CD4-positive, alpha-beta T cell treated with Interleukin-15 for 1 hour (primary cell): ENCODE results near the gene HS3ST5.
"Not testable (repeated sequence)": the region's sequence is repeated elsewhere in the genome, so short reads cannot be mapped to it uniquely, and the experiment has no call there.

Experiments
- DNase-seq: peaks from one replicate; pipeline ENCODE4 v3.0.0-alpha.2; 2020

Gene HS3ST5

DNA sequence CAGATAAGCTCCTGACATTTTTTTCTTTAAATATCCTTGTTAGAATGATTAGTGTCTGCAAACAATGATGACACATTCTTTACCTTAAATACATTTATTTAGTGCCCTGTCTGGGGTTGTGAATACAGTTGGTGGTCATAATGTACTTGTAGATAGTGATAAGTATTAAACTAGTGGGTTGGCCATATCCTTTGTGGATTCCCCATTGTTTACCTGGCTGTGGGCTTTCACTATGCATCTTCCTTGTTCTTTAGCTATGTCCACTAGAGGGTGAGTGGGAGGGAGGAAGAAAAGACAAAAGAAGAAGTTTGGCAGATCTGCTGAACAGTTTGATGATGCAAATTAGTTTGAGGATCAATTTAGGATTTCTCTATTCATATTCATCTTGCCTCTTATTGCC, 15.7 kb downstream of the HS3ST5 start:
- DNase-seq, result no peak

DNA sequence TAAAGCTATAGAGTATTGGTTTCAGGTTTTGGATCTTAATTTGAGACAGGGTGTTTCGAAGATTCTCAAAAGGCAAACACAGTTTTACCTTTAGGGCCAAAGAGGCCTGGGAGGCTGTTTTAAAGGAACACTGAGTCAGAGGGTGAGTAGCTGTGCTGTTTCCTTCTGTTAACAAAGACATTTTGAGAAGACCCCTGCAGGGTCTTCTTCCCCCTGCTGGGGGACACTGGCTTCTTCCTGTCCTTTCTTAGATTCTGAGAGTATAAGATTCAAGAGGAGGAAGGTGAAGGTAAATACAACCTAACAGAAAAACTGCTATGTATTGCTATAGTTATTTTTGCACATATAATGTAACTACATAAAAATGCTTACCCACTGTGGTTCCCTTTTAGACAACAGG, 19.0 kb downstream of the HS3ST5 start:
- DNase-seq, result no peak

DNA sequence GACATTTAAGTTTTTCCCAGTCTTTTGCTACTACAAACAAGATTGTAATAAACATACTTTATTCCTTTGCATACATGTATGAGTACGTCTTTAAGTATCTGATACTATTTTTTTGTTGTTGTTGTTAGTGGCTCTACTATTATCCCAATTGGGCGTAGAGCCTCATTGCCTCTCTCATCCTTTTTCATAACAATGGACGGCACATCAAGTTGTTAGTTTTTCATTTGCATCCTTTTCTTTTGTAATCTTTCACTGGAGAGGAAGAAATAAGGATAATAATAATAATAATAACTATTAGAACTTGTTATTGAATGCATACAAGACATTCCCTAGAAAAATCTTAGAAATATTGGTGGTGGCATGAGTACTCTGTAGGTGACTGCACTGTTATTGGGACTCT, 23.1 kb downstream of the HS3ST5 start:
- DNase-seq, result no peak

DNA sequence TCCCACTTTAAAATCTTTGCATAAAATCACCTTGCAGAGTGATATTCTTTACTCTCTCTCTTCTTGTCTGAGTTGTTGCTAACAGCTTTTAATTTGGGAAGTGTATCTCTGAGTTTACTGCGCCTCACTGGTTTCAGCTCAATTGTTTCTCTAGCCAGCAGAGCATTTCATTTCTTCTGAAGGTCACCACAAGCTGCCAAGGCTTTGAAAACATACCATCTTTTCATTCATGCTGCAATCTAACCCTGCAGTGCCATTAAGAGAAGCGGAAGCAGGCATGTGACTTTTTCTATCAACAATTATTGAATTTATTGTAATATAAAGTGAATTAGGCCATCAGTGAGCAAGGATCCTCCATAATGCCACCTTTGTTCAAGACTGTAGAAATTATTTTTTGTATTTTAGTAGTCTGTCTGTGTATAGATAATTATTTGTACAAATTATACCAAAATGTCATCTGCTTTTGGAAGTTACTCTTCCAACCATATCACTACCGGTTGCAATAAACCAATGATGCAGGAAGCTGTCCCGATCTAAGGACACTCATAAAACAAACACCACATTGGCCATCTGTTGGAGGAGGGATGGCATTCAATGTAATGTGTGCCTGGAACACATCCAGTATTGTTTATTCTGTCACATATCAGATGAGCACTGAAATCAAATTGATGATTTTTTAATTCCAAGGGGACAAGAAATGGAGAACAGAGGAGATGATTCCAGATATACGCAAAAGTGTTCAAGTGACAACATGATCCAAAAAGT, 26.8 kb downstream of the HS3ST5 start:
- DNase-seq, result no peak

DNA sequence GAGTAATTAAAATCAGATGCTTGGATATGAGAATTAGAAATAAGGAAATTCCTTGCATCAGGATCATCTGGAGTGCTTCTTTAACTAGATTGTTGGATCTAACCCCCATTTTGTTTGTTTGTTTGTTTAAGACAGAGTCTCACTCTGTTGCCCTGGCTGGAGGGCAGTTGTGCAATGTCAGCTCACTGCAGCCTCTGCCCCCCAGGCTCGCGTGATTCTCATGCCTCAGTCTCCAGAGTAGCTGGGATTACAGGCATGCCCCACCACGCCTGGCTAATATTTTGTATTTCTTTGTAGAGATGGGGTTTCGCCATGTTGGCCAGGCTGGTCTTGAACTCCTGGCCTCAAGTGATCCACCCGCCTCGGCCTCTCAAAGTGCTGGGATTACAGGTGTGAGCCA, 29.0 kb downstream of the HS3ST5 start:
- DNase-seq, result not testable (repeated sequence)

DNA sequence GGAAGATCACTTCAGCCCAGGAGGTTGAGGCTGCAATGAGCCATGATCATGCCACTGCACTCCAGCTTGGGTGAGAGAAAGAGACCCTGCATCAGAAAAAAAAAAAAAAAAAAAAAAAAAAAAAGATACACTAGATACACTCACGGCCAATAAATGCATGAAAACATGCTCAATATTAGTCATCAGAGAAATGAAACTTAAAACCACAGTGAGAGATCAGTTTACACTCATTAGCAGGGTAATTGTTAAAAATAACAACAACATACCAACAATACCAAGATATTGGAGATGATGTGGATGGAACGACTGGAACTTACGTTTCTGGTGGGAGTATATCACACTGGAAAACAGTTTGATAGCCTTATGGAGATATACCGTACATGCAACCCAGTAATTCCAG, 29.9 kb downstream of the HS3ST5 start:
- no peak for DNase-seq

DNA sequence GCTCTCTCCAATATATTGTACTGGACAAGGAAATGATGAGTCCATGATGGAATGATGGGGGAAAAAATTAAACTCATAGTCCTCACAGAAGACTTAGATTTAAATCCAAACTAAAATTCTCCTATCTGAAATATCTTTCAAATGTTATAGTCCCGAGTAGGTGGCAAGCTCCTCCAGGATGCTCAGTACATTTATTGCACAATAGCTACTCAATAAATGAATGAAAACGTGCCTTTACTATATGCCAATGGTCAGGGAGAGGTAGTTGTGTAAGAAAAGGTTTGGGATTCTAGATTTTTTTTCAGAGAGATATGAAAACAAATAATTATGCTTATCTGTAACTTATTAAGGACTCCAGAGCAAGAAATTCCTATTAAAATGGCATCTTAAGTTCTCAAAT, 32.8 kb downstream of the HS3ST5 start:
- no peak for DNase-seq

DNA sequence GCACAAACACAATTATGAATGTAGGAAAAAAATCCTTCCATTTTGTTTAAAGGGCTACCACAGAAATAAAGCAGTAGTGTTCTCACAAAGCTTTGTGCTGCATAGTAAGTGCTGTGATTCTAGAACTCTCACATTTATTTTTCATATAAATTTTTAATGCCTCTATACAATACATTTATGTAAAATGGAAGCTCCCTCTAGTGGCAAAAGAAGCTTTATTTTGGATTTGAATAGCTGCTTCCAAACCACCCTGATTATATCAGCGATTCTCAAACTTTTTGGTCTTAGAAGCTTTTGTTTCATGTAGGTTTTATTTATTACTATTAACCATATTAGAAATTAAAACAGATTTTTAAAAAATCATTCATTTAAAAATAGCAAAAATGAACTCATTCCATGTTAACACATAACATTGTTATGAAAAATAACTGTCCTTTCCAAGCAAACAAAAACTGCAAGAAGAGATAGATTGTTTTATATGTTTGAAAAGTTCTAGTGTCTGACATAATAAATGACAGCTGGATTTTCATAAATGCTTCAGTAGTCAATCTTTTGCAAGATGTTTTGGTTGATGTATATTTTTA, 38.4 kb downstream of the HS3ST5 start:
- no peak for DNase-seq

DNA sequence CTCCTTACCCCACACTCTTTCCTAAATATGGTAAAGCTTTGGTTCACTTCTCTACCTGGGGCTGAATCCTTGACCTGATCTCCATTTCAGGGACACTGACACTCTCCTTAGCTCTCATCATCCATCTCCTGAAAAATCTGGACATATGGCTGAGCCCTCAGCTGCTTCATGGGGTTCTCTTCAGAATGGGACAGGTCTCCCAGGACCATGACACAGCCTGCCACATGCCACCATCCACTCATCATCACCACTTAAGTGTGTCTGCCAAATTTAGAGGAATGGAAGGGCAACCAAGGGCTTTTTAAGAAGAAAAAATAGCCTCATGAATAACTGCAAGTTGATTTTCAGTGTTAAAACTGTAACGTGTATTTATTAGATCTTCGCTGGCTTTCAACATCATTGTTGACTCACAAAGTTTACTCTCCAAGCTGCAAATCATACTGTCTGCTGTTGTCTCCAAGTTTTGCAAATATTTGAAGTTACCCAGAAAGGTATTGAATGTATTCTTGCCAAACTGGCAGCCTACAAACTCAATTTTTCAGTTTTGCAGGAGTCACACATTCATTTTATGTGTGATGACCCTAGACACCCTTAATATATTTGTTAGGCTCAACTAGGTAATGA, 41.1 kb downstream of the HS3ST5 start:
- DNase-seq, result no peak

DNA sequence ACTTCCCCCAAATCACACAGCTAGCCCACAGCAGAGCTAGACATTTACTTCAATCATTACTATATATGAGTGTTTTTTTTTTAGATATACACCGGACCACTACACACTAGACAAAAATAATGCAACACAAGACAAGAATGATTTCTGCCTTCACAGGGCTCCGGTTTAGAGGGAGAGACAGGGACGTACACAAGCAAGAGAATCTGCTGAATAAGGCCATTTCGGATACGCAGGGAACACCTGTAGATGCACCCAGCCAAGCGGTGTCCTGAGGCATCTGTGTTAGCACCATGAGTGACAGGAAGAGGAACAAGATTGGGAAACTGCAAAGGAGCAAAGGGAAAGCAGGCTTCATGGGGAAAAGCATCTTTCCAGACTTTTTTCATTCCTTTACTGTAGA, 45.7 kb downstream of the HS3ST5 start:
- no peak for DNase-seq

DNA sequence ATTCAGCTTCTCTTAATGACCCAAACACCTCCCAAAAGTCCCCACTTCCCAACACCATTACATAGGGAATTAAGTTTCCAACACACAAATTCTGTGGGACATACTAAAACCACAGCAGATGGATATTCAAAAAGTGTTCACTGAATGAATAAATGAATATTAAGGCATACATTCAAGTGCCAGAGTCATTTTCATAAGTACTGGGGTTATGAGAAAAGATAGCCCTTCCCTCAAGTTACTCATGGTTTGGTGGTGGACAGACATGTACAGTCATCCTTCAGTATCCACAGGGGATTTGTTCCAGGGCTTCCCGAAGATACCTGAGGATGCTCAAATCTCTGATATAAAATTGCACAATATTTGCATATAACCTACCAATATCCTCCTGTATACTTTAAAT, 50.4 kb downstream of the HS3ST5 start:
- no peak for DNase-seq

DNA sequence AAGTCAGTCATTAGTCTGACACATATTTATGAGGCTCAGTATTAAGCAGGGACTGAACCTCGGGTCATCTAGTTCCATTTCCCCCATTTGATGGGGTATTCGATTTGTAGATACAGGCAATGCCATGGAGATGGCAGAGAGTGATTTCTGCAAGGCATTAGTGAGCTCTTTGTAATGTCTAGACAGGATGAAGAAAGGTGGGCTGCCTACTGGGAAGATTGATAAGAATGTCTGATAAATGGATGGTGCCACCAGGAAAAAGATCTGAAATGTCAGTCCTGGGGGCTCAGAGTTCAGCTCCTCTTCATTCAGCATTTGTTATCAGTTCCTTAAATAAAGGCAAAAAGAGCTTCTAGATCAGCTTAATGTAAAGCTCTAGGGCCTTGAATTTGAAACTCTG, 51.4 kb downstream of the HS3ST5 start:
- DNase-seq, result no peak

DNA sequence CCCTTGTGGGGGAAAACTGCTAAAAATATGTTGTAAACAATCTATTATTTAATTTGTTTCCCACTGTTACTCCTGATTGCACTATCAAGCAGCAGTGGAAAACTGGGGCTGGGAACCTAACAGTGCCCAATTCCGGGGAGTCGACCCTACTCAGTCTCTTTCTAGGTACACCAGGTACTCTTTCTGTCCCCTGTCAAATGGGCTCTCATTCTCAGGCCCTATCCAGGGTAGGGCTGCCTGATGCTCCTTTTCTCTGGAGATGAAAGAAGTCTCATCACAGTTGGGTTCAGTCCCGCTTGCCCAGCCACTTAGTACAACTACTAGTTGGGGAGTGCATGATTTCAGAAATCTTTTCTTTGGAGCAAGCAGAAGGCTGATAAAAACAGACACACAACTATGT, 52.0 kb downstream of the HS3ST5 start:
- no peak for DNase-seq

DNA sequence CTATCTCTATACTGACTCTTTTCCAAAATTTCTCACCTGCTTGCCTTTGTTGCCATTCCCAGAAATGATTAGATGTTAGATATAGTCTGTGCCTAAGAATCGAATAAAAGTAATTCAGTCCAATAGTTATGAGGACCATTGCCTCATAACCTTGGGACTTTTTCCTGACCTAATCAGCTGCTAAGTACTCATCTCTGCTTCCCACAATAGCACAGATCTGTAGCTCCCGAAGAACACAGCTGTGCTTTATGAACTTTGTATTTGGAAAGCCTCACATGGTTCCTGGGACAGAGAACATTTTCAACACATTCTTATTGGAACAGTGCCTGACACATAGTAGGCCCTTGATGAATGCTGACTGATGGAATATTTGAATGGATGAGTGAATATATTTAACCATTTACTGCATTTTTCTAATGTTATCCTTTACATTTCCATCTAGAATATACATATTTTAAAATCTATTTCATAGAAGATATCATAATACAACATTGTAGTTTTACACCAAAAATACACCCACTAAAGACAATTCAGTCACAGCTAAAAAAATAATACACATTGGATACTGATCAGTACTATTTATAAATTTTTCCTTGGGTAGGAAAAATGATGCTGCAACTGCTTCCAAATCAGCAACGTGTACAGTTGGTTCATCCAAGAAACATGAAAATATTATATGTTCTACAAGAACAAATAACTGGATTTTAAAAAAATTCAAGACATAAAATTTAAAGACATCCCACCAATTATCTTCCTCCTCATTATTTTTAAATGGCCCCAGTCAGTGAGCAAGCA, 53.9 kb downstream of the HS3ST5 start:
- no peak for DNase-seq

DNA sequence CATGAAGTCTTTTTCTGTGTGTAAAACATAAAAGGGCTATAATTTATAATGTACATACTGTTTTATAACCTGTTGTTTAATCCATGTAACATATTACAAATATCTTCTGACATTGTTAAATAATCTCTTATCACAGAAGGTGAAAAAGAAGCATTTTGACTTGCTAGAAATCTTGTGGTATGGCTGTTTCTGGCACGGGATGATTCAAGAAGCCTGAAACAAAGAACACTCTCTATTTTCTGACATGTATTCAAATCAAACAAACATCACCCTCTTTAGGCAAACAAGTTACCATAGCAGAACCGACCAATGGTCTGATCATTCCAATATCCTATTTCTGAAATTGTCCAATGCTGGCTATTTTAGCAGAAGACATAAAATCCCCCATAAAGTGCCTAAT, 55.4 kb downstream of the HS3ST5 start:
- no peak for DNase-seq

DNA sequence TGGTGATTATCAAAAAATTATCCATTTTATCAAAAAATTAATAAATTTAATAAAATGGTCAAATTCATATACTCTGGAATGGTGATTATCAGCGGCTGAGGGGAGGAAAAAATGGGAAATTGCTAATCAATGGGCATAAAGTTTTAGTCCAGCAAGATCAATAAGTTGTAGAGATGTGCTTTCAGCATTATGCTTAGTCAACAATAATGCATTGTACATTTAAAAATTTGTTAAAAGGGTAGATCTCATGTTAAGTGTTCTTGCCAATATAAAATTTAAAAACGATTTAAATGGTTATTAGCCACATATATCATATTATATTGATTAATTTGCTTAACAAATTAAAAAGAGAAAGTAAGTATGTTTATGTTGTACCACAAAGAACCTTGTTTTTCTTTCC, 56.6 kb downstream of the HS3ST5 start:
- DNase-seq, result no peak

DNA sequence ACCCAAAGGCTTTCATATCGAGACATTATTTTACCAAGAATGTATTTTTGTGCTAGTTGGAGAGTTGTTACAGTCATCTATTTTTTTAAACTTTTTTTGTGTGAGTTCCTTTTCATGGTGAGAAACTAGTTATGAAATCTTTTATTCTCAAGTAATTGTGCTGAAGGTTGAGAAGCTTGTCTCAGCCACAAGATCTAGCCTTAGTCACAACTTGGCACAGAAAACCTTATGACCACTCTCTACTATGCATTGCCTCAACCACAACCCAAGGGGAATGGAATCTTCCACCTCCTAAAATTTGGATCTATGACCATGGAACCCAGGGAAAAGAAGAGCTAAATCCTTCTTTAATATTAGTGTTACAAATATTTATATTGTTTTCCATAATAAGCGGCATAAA, 58.5 kb downstream of the HS3ST5 start:
- DNase-seq, result no peak

DNA sequence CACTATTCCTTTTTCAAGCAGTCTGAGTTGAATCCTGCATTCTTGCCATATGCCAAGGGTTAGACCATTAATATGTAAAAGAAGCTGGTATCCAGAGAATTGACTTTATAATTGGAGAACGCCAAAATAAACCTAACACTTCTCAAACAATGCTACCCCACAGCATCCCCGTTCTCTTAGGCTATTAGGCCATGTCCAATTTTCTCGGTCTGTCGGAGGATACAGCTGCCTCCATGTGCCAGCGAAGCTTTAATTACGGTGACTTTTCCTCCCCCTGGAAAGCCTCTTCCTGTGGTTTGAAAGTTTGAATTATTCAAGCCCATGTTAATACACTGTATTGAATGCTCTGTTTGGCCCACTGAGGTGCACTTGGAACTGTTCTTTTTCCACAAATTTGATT, 60.5 kb downstream of the HS3ST5 start:
- DNase-seq, result no peak

DNA sequence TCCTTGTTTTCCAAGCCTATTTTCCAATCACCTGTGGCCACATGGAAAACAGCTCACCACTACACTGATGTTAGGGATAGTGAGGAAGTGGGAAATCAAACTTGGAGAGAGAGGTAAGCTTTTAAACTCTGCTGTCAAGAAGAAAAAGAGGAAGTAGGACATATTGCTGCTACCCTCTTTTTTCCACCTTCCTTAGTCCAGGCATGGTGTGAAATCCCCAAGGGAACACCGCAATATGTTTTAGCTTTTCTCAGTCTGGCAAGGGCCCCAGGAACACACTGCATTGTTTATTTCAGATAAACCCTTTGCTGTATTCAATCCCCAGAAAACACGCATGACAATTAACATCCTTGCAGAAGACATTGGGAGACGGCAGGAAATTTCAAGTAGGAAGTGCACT, 61.3 kb downstream of the HS3ST5 start:
- no peak for DNase-seq

DNA sequence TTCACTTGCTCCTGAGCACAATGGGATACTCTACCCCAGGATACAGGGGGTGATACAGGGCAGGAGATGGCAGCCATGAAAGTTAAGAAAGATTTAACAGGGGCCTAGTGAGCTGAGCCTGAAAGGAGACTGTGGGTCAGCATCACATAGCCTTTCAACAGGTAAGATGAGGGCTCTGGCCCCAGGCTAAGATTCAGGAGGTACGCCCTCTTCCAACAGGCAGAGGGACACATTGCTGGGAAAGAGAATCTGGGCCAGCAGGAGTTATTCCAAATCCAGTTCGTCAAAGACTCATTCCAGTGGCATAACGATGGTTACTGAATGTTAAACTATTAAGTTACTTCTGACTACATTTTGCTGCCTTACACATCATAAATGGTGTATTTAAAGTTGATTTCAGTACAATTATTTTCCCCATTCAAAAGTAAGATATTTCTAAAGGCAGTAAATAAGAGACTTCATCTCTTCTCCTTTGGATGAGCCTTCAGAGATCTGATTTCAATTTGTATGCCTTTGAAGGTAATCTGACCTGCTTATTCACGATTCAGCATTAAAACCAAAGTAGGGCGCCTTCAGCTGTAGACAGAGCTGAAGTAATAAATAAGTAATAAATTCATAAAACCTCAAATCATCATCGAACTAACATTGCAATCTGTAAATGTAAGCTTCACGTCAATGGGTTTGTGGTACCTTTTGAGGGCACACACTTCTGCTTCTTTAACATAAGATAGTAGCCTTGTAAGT, 62.4 kb downstream of the HS3ST5 start:
- no peak for DNase-seq

DNA sequence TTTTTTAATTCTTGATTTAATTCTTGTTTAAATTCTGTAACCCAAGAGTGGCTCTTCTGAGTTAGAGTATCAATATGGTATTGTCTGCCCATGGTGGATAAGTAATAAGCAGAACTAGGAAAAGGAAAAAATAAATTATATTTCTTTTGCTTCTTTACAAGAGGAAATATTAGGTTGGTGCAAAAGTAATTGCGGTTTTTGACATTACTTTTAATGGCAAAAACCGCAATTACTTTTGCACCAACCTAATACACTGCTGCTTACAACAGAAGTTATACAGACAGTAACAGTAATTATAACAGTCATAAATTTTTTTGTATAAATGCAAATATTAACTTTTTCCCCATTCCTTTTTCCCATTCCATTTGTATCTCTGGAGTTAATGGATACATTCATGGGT, 65.6 kb downstream of the HS3ST5 start:
- DNase-seq, result no peak

DNA sequence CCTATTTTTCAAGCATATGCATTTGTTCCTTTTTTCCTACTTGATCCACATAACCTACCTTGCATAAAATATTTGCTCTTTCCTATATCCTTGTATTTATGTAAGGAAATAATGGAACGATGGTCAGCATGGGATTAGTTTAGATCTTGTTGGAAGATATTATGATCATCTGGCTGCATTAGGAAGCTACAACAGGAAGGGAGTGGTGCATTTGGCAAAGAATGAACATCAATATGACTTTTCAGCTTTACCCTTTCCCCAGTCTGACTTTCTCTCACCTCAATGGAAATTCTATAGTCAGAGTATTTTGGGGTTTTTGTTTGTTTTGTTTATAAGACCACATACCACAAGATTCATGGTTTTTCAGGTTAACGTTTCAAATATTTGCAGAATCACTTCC, 66.0 kb downstream of the HS3ST5 start:
- DNase-seq, result no peak

DNA sequence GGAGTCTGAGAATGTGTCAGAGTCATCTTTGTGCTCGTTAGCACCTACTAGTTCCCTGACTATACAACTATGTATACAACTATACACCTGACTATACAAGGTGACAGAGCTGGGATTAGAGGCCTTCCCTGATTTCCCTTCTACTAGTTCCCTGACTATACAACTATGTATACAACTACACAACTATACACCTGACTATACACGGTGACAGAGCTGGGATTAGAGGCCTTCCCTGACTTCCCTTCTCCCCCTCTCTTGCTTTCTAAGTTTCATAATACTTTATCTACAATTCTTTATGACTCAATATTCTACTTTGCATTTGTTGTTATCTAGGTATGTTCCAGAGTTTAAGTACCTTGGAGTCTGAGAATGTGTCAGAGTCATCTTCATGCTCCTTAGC, 68.0 kb downstream of the HS3ST5 start:
- DNase-seq, result no peak
